Activated CD4-positive, alpha-beta T cell treated with anti-CD3 and anti-CD28 coated beads for 36 hours (primary cell): Measurements from ENCODE around the gene RBMS1. TPM values are rescaled to one million over a fixed set of nuclear protein-coding genes. Genes with fewer than 3 reads are reported as not detected.

Source experiments
- ATAC-seq: fragments of 200-7000 bp; cut with Tn5 transposase; one replicate; pipeline ENCODE4 v1.10.0; 2021; ENCODE audit warnings: mild to moderate bottlenecking, moderate library complexity
- CTCF ChIA-PET: fragments of 350-600 bp; sonication (Branson Sonifier 250); formaldehyde crosslinking; loops from one replicate; lab custom pipeline; 2021; ENCODE audit warnings: antibody characterized with exemption; lab: Charles Lee
- POLR2A ChIA-PET: fragments of 350-600 bp; sonication (Branson Sonifier 250); formaldehyde crosslinking; loops from one replicate; lab custom pipeline; 2021; ENCODE audit warnings: antibody characterized with exemption, inconsistent platforms; lab: Charles Lee
- DNase-seq: peaks from one replicate; pipeline ENCODE4 v3.0.0-alpha.2; 2020
- H3K27ac Mint-ChIP-seq: one replicate; pipeline ENCODE4 v1.8.0; 2021; ENCODE audit warnings: mixed read lengths
- H3K27me3 Mint-ChIP-seq: one replicate; pipeline ENCODE4 v1.8.0; 2021; ENCODE audit warnings: mixed read lengths
- H3K36me3 Mint-ChIP-seq: one replicate; pipeline ENCODE4 v1.8.0; 2021; ENCODE audit warnings: low read depth, mixed read lengths
- H3K4me1 Mint-ChIP-seq: one replicate; pipeline ENCODE4 v1.8.0; 2021; ENCODE audit warnings: mixed read lengths
- H3K4me3 Mint-ChIP-seq: one replicate; pipeline ENCODE4 v1.8.0; 2021; ENCODE audit warnings: mild to moderate bottlenecking, moderate library complexity, mixed read lengths
- H3K9me3 Mint-ChIP-seq: one replicate; pipeline ENCODE4 v1.8.0; 2021; ENCODE audit warnings: low read depth, mixed read lengths
- intact Hi-C, 2 experiments: fragments of 100-400 bp; cut with DNase I in 1 of 2; cut with micrococcal nuclease in 1 of 2; formaldehyde crosslinking; loops; one replicate each; pipeline versions ENCODE4 v1.14.2 to v1.15.1; 2022 to 2024; cut with DNase I, micrococcal nuclease
- total RNA-seq, 2 experiments: library from RNA; stranded (reverse); gene quantifications; one replicate each; pipeline ENCODE4 v1.2.3, GENCODE V29; 2021

RBMS1 gene
- total RNA-seq, 2 experiments from 2014 or later, result 39.3 to 47.7 TPM

DNA sequence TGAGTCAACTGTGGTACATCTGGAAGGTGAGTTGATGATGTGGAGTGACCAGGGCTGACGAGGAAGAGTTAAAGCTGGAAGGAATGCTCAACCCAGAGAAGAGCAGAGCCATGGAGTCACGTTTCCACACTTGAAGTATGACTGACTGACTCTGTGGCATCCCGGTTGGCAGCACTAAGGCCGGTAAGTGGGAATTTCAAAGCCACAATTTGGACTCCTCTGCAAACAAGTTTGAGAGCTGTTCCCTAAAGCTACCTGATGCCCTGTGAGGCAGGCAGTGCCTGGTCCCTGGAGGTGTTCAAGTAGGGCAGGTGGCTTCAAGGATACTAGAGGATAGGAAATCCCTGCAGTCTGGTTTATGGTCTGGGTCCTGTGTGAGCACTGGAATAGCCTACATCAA, 224.2 kb downstream of the RBMS1 start:
- DNase-seq (no peak), ATAC-seq (peak; percentile 4)
- peak overlapping the region; percentile 52 for H3K27ac Mint-ChIP-seq
- peak overlapping the region; percentile 57 for H3K4me3 Mint-ChIP-seq
- peaks cover 18% of the 10 kb centered on the region for H3K36me3 Mint-ChIP-seq
- intact Hi-C loops, result no loop called here
- ChIA-PET POLR2A (interaction anchor here (0.6 kb wide), 1 partner anchor 153 kb away, joined by 3 read pairs; no protein-coding TSS in a partner anchor), CTCF (interaction anchor here (0.9 to 1.8 kb wide), 12 partner anchors 9 to 112 kb away, joined by 3 to 13 read pairs (median 4); no protein-coding TSS in a partner anchor)
- H3K4me1 Mint-ChIP-seq, result peaks cover 51% of the 10 kb centered on the region
- H3K9me3 Mint-ChIP-seq, result no peaks in the 10 kb centered on the region
- no peaks in the 10 kb centered on the region for H3K27me3 Mint-ChIP-seq

- ChIA-PET CTCF (no interaction called here), POLR2A (no interaction called here)
- peaks cover 13% of the 10 kb centered on the region for H3K36me3 Mint-ChIP-seq
- intact Hi-C loops, result no loop called here
- DNase-seq (no peak), ATAC-seq (no peak)
- no peak overlapping the region for H3K27ac Mint-ChIP-seq
- peaks cover 54% of the 10 kb centered on the region for H3K4me1 Mint-ChIP-seq
- H3K4me3 Mint-ChIP-seq, result no peak overlapping the region
- no peaks in the 10 kb centered on the region for H3K27me3 Mint-ChIP-seq
- no peaks in the 10 kb centered on the region for H3K9me3 Mint-ChIP-seq
Observed at GRCh38 chr2:160268151-160268781, 225.3 kb downstream of the RBMS1 start.

- DNase-seq (no peak), ATAC-seq (no peak)
- intact Hi-C loops, result loop anchor here (1.0 to 2.0 kb wide), 6 partner anchors 27 to 389 kb away; no protein-coding TSS in a partner anchor
- H3K9me3 Mint-ChIP-seq, result no peaks in the 10 kb centered on the region
- H3K36me3 Mint-ChIP-seq, result peaks cover 11% of the 10 kb centered on the region
- H3K27me3 Mint-ChIP-seq, result no peaks in the 10 kb centered on the region
- H3K27ac Mint-ChIP-seq, result no peak overlapping the region
- H3K4me1 Mint-ChIP-seq, result peaks cover 53% of the 10 kb centered on the region
- CTCF ChIA-PET, result interaction anchor here (2.2 kb wide), 1 partner anchor 16 kb away, joined by 11 read pairs; no protein-coding TSS in a partner anchor
- H3K4me3 Mint-ChIP-seq, result no peak overlapping the region
- POLR2A ChIA-PET, result no interaction called here
Observed at GRCh38 chr2:160267692-160268091, 225.9 kb downstream of the RBMS1 start.

GRCh38 chr2:160267022-160267421, 226.6 kb downstream of the RBMS1 start:
- no peak overlapping the region for H3K4me3 Mint-ChIP-seq

DNA sequence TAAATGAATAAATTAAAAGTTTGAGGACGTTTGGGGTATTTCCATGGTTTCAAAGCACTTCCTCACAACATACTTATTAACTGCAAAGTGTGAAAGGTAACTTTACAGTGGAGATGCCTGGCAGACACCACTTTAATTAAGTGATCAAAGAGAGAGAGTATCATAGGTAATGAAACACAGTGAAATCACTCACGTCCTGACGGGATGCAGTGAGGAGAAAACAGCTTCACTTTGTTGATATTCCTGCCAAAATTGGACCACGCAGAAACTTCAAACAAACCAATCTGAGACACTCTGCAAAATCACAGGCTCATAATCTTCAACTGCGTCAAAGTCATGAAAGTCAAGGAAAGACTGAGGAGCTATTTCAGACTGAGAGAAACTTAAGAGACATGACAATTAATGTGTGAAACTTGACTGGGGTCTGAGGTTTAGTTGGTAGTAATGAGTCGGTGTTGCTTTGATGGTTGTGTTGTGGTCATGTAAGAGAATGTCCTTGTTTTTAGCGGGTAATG, 227.5 kb downstream of the RBMS1 start:
- ATAC-seq (peak; percentile 72), DNase-seq (peak; percentile 20)
- H3K9me3 Mint-ChIP-seq, result no peaks in the 10 kb centered on the region
- peaks cover 4% of the 10 kb centered on the region for H3K36me3 Mint-ChIP-seq
- H3K27ac Mint-ChIP-seq, result peak overlapping the region; percentile 55
- H3K27me3 Mint-ChIP-seq, result no peaks in the 10 kb centered on the region
- intact Hi-C loops, result loop anchor here (1.0 to 2.0 kb wide), 7 partner anchors 29 to 811 kb away; no protein-coding TSS in a partner anchor
- H3K4me3 Mint-ChIP-seq, result no peak overlapping the region
- CTCF ChIA-PET, result interaction anchor here (0.7 to 2.2 kb wide), 10 partner anchors 9 to 738 kb away, joined by 3 to 11 read pairs (median 4); no protein-coding TSS in a partner anchor
- H3K4me1 Mint-ChIP-seq, result peaks cover 47% of the 10 kb centered on the region
- POLR2A ChIA-PET, result interaction anchor here (0.6 to 1.1 kb wide), 5 partner anchors 13 to 387 kb away, joined by 3 to 6 read pairs (median 5); no protein-coding TSS in a partner anchor

More at GRCh38 chr2:160267022-160267421, 226.6 kb downstream of the RBMS1 start:
- ATAC-seq, result peak; percentile 40
- H3K36me3 Mint-ChIP-seq, result peaks cover 9% of the 10 kb centered on the region
- ChIA-PET CTCF (interaction anchor here (1.2 to 2.2 kb wide), 3 partner anchors 15 to 737 kb away, joined by 3 to 11 read pairs (median 6); no protein-coding TSS in a partner anchor), POLR2A (no interaction called here)
- intact Hi-C loops, result loop anchor here (1.0 to 2.0 kb wide), 6 partner anchors 28 to 388 kb away; no protein-coding TSS in a partner anchor
- no peaks in the 10 kb centered on the region for H3K9me3 Mint-ChIP-seq
- DNase-seq, result peak; percentile 36
- H3K27me3 Mint-ChIP-seq, result no peaks in the 10 kb centered on the region
- peaks cover 48% of the 10 kb centered on the region for H3K4me1 Mint-ChIP-seq
- H3K27ac Mint-ChIP-seq, result no peak overlapping the region

DNA sequence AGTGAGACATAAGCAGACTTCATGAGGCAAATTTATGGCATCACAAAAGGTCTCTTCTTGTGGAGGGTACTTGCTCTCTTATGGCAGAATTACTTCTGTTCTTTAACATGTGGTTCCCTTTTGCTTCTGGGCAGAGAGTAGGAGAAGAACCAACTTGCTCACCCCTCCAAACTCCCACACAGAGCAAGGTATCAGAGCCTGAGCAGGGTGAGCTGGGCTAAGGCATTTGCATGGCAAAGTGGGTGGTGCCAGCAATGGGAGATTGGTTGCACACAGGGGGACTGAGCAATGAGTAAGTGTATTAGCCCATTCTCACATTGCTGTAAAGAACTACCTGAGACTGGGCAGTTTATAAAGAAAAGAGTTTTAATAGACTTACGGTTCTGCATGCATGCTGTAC, 229.3 kb downstream of the RBMS1 start:
- ChIA-PET CTCF (interaction anchor here (1.1 kb wide), 1 partner anchor 730 kb away, joined by 3 read pairs; no protein-coding TSS in a partner anchor), POLR2A (no interaction called here)
- intact Hi-C loops, result no loop called here
- no peaks in the 10 kb centered on the region for H3K36me3 Mint-ChIP-seq
- no peaks in the 10 kb centered on the region for H3K9me3 Mint-ChIP-seq
- ATAC-seq, result no peak
- no peak overlapping the region for H3K4me3 Mint-ChIP-seq
- no peak for DNase-seq
- no peaks in the 10 kb centered on the region for H3K27me3 Mint-ChIP-seq
- no peak overlapping the region for H3K27ac Mint-ChIP-seq
- H3K4me1 Mint-ChIP-seq, result peaks cover 37% of the 10 kb centered on the region

DNA sequence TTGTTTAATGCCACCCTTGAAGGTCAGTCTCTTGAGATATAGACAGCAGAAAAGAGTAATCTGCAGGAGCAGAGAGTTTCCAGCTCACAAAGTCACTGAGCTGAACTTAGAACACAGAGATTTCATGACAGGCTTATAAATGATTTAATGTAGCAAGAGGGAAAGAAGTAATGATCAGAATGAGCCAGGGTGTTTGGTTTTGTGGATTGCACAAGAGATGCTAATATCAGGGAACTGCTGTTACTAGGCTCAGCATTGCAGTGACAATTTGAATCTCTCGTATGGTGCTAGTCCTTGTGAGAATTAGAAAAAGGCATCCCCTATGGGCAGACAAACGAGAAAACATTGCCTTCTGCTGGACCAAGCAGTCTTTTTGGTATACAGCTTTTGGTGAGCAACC, 231.9 kb downstream of the RBMS1 start:
- ChIA-PET CTCF (interaction anchor here (1.1 to 1.6 kb wide), 2 partner anchors 10 to 62 kb away, joined by 3 to 7 read pairs; no protein-coding TSS in a partner anchor), POLR2A (no interaction called here)
- Mint-ChIP-seq H3K4me1 (peaks cover 26% of the 10 kb centered on the region), H3K4me3 (no peak overlapping the region), H3K9me3 (no peaks in the 10 kb centered on the region), H3K27me3 (no peaks in the 10 kb centered on the region), H3K27ac (no peak overlapping the region), H3K36me3 (no peaks in the 10 kb centered on the region)
- ATAC-seq, result no peak
- DNase-seq, result no peak
- intact Hi-C loops, result no loop called here

DNA sequence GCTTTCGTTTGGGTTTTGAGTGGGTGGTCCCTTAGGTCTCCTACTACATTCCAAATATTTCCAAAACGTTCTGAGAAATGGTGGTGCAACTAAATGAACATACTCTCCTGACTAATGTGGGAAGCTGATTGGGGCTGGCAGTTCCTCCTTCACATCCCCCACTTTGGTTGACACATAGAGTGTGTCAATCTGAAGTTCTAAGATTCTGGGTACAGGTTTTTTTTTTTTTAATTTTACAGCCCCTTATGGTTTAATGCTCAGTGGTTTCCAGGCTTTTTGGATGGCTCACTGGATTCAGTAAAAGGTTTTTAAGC, 235.2 kb downstream of the RBMS1 start:
- DNase-seq (no peak), ATAC-seq (no peak)
- no peaks in the 10 kb centered on the region for H3K4me1 Mint-ChIP-seq
- no peaks in the 10 kb centered on the region for H3K9me3 Mint-ChIP-seq
- no peak overlapping the region for H3K4me3 Mint-ChIP-seq
- intact Hi-C loops, result no loop called here
- H3K36me3 Mint-ChIP-seq, result no peaks in the 10 kb centered on the region
- POLR2A ChIA-PET, result no interaction called here
- H3K27me3 Mint-ChIP-seq, result no peaks in the 10 kb centered on the region
- H3K27ac Mint-ChIP-seq, result no peak overlapping the region
- CTCF ChIA-PET, result interaction anchor here (0.8 to 2.3 kb wide), 3 partner anchors 10 to 964 kb away, joined by 3 to 8 read pairs (median 3); no protein-coding TSS in a partner anchor

GRCh38 chr2:160257743-160258491, 235.7 kb downstream of the RBMS1 start:
- intact Hi-C loops, result no loop called here
- H3K4me1 Mint-ChIP-seq, result no peaks in the 10 kb centered on the region
- H3K27me3 Mint-ChIP-seq, result no peaks in the 10 kb centered on the region
- H3K9me3 Mint-ChIP-seq, result no peaks in the 10 kb centered on the region
- POLR2A ChIA-PET, result no interaction called here
- H3K27ac Mint-ChIP-seq, result no peak overlapping the region
- no peak overlapping the region for H3K4me3 Mint-ChIP-seq
- DNase-seq (no peak), ATAC-seq (no peak)
- CTCF ChIA-PET, result interaction anchor here (0.7 to 2.3 kb wide), 6 partner anchors 9 to 965 kb away, joined by 3 to 8 read pairs (median 3); no protein-coding TSS in a partner anchor
- H3K36me3 Mint-ChIP-seq, result no peaks in the 10 kb centered on the region

- Mint-ChIP-seq H3K4me1 (no peaks in the 10 kb centered on the region), H3K27ac (no peak overlapping the region), H3K9me3 (no peaks in the 10 kb centered on the region), H3K27me3 (no peaks in the 10 kb centered on the region), H3K36me3 (no peaks in the 10 kb centered on the region), H3K4me3 (no peak overlapping the region)
- ChIA-PET CTCF (interaction anchor here (0.7 to 2.3 kb wide), 5 partner anchors 9 to 966 kb away, joined by 3 to 8 read pairs (median 3); no protein-coding TSS in a partner anchor), POLR2A (no interaction called here)
- ATAC-seq (no peak), DNase-seq (no peak)
- intact Hi-C loops, result no loop called here
Observed at GRCh38 chr2:160257041-160257742, 236.4 kb downstream of the RBMS1 start.
